CD4-positive, alpha-beta T cell treated with Interleukin-17A for 1 hour (primary cell): ENCODE data around the gene RNF151.

Experiments
- DNase-seq: peaks from one replicate; pipeline ENCODE4 v3.0.0-alpha.2; 2020

The RNF151 gene

DNA sequence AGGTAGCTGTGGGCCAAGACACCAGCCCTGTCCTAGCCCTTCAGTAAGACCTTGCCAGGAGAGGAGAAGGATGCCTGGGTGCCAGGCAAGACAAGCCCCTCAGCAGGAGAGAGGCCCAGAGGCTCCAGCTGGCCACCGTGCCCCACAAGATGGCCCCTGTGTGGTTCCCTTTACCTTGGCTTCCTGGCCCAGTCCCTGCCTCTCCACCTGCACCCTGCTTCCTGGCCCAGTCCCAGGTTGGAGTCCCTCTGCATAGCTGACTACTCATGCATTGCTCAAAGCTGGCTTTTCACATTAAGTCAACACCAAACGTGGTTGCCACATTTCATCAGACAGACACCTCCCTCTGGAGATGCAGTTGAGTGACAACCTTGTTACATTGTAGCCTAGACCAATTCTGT, 27.1 kb downstream of the RNF151 start:
- peak; percentile 27 for DNase-seq

DNA sequence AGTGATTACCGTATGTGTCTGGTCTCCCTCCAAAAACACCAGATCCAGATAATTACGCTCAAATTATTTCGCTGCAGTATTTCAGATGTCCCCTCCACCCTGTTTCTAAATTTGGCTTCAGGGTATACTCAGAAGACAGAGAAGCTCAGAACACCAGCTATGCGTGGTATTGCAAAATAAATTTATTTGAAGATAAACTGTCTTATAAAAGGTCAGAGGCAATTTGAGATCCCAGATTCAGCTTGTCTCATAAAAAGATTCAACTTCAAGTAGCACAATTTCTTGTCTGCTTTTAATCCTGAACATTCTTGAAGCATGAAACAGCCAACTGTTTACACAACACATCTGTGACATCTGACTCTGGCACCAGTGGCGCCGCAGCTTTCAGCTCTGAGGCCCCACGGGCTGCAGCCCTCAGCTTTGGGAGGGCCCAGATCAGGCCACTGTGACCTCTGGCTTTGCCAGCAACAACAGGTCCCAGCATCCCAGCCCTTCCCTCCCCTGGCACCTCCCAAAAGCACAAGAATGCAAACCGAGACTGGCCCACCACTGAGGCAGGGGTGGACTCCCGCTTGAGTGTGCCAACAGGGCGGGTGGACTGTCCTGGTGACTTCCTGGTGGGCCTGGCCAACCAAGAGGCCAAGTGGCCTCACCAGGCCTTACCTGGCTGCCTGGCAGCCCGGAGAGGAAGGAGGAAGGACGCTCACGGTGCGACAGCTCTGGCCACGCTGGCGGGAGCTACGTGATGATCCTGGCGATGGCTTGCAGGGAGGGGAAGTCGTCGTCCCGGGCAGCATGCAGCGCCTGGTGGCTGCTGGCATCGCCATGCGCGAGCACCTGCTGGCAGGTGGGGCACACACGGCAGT, 31.1 kb downstream of the RNF151 start:
- DNase-seq, result no peak

DNA sequence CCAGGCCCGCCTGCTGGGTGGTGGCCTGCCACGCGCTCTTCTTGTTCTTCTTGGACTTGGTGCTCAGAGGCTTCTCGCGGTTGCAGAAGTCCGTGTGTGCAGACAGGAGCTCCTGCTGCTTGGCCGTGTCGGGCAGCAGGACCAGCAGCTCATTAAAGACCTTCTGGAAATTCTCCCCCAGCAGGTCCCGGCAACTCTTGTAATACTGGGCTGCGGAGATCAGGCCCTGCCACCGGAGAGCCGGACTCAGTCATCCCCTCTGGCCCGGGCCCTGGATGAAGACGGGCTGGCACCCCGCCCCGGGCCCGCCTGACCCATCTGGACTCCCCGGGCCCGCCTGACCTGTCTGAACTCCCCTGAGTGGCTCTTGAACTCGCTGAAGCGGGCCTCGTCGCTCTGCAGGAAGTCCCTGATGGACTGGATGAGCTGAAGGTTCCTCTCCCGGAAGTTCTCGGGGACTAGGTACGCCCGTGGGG, 31.7 kb downstream of the RNF151 start:
- no peak for DNase-seq

DNA sequence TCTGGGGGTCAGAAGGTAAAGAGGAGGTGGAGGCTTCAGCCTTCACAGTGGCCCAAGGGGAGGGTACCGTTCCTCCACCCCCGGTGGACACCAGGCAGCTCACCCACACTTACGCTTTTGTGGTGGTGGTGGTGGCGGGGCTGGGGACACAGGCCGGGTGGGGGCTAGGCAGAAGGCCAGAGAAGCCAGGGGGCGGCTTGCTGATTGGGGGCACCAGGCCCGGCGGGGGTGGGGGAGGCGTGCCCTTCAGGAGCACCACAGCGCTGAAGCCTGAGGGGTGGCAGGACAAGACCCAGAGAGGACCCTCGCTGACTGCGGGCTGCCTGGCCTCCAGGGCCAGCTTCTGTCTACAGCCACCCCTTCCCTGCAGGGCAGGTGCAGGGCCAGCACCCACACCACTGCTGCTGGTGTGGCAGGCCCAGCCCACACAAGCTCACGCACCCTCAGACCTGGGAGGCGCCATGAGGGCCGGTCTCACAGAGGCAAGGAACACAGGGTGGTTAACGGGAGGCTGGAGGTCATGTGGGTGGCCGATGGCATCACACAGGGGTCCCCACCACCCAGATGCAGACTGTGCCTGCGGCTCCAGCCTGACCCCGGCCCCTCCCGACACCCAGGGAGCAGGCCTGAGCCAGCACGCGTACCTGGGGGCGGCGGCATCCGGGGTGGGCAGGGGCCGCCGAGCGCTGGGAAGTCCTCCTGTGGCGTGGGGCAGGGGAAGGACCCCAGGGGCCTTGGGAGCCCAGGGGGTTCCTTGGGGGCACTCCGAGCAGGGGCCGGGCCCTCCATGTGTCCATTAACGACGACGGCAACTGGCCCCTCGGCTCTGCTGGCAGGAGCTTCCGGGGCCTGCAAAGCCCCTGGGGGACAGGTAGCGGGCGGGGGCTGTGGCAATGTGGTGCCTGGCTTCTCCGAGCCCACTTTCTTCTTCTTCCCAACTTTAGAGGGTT, 32.5 kb downstream of the RNF151 start:
- no peak for DNase-seq

DNA sequence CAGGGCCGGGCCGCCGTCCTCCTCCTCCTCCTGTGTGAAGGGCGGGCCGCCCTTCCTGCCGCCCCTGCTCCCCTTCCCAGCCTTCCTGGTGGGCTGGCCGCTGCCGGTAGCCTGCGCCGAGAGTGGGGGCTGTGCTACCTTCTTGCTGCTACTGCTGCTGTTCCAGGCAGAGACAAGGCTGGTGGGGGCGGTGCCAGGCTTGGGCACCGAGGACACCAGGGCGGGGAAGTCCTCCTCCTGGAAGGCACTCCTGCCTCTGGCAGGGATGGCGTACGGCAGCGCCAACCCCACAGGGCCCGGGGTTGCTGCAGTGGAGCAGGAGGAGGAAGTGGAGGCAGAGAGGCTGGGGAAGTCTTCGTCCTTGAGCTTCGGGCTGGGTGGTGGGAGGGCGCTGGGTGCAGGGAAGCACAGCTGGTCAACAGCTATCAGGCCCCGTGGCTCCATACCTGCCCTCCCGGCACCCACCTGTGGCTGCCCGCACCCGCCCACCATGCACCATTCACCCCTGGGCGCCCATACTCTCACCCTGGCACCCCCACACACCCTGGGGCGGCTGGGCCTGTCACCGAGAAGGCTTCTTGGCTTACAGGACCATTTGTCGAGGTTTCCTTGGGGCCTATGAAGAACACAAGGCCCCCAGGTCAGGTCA, 33.3 kb downstream of the RNF151 start:
- DNase-seq, result no peak

DNA sequence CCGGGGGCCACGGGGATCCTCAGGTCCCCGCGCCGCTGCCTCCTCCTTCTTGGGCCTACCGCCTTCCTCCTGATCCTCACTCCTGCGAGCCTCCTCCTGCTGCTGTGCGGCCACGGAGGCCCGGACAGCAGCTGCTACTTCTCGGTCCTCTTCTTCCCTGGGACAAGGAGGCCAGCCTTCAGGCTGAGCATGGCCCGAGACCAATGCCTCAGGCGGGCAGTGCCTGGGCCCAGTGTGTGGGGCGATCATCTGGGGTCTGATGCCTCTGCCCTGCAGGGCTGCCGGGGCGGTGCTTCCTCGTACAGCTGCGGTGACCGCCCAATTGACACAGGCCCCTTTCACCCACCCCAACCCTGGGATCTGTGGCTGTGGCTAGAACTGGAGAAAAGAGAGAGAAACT, 34.4 kb downstream of the RNF151 start:
- DNase-seq, result no peak

DNA sequence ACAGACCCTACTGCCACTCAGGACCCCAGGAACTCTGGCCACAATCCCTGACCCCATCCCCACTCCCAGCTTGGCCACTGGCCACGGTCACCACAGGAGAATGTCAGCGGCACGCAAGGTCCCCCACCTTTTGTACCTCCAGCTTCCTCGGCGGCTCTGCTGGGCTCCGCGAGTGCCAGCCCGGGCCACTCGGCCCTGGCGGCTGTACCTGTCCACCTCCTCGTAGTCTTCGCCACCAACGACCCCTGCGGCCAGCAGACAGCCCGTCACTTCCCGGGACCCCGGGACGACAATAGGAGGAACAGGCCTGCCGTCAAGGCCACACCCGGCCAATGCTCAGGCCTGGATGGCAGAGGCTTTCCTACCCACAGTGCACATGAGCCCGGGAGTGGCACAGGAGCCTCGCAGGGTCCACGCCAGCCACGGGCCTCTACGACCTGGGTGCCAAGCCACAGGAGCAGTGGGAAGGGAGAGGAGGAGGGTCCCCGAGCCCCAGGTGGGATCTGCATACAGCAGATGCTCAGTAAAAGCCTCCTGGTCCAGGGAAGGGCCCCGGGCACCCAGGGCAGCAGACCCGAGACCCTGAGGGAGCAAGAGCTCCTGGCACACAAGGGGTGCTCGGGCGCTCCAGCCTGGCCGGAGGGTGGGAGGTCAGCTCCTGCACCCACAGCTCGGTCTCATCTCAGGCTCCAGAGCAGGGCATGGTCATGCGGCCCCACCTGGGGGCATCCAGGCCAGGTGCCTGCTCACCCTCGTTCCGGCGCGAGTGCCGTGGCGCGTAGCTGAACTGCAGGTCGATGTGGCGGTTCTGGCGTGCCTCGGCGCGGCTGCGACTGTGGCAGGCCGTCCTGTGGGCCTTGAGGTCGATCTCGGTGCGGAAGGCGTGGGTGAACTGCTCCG, 35.0 kb downstream of the RNF151 start:
- no peak for DNase-seq

DNA sequence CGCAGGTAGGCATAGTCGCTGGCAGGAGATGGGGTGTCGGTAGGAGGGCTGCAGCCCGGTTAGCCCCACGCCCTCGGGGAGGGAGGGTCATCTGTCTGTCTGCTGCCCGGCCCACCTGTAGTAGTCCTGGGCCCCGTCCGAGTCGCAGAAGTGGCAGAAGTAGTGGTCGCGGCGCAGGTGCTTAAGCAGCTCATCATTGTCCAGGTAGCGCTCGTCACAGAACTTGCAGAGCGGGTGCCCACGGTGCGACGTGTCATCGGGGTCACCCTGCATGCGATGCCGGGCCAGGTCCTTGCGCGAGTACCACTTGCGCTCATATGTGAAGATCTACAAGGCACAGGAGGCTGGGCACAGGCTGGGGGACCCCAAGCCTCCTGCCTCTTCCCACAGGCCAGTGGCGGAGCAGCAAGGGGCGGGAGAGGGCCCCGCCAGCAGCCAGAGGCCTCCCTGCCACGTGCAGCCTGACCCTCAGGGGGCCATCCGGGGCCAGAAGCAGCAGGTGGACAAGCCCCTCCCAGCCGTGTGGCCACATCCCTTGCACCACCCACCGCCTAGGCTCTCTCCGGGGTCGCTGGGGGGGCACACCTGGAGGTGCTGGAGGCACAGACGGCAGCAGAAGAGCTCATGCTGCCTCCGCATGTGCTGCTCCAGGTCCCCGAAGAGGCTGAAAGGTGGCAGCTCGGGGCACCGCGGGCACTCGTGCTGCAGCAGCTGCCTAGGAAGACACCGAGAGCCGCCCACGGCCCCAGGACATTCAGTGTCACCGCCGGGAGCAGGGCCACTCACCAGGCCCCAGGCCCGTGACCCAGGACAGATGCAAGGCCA, 36.0 kb downstream of the RNF151 start:
- DNase-seq, result no peak

DNA sequence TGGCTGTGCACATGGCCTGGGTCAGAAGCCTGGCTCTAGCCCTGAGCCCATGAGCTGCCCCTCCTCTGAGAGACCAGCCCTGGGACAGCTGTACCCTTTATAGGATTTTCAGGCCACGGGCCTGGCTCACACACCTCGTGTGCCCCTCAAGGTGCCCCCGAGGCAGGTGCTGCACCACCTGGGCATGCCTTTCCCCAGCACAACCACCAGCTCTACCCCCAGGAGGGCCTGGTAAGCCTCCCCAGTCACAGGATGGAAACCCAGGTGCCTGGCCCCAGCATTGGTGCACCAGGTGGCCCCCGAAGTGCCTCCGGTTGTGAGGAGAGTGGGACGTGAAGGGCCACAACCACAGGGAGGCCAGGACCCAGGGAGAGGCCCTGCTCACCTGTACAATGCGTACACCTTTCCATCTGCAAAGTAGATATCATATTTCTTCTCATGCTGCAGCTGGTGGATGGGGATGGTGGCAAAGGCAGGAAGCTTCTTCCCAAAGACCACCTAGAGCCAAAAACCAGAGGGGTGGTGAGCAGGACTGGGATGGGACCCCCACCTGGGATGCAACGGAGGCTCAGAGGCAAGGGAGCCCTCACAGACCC, 36.7 kb downstream of the RNF151 start:
- no peak for DNase-seq

DNA sequence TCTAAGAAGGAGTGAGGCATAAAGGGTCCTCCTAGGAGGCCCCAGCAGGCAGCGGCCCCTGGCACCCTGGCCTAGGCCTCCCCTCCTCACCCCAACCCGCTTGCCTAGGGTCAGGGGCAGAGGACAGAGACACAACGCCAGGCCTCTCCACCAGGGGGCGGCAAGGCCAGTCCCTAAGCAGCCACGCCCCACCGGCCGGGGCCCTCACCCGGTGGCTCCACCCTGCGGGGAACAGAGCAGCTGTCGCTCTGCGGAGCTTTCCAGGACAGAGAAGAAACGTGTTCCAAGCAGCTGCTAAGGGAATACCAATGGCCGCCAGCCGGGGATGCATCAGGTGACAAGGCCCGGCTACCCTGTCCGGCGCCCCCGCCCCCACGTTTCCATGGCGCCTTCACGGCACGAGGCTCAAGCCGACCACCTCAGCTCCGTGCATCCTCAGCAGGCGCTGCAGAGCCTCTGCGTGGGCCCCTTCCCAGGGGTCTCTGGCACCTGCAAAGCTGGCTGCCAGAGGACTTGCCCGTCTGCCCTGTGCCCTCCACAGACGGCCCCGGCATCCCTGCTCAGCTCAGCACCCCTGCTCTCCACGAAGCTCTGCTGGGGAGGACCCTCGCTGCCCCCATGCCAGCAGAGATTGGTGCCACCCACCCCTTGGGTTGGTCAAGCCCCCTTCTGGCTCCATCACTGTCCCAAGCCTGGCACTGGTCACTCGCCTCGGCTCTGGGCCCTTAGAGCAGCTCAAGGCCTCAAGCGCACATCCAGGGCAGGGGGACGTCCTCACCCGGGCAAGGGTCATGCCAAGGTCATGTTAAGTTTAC, 37.4 kb downstream of the RNF151 start:
- DNase-seq, result peak; percentile 86

DNA sequence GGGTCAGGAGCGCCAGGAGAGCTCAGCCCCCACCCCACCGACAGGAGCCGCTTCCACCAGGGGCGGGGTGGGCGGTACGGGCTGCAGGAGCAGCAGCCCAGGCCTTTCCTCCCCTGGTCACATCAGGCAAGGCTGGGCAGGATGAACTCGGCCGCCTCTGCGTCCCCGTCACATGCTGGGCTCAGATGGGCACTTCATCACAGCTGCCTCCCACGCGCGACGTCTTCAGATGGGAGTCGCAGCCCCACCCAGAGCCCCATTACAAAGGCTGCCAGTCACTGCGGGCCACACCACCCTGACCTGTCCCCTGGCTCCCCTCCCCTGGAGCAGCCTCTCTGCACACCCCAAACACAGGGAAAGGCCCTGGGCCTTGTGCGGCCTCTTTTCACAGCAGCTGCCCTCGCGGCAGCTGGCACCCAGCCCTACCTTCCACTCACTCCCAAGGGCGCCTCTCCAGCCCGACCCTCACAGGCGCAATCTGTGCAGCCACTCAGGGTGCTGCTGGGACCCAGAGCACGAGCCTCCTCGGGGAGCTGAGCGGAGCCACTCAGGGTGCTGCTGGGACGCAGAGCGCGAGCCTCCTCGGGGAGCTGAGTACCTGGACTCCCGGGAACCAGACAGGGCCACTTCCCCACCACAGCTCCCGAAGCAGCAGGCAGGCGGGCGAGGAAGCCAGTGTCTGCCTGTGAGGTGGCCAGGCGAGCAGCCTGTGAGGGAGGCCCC, 38.3 kb downstream of the RNF151 start:
- DNase-seq, result no peak

DNA sequence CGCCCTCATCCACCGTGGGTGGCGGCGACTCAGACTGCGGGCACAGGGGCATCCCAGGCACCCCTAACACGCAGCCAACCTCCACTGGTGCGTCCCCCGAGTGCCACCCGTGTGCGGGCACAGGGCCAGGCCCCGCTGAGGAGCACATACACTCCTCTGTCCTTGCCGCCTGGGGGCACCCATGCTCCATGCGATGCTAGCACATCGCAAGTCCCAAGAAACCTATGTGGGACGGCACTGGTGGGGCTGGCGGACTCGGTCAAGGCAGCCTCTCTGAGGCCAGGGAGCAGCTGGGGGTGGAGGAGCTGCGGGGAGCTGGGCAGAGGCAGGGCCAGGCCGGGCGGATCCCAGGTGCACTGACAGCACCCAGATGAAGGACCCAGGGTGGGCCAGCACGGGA, 39.0 kb downstream of the RNF151 start:
- no peak for DNase-seq

DNA sequence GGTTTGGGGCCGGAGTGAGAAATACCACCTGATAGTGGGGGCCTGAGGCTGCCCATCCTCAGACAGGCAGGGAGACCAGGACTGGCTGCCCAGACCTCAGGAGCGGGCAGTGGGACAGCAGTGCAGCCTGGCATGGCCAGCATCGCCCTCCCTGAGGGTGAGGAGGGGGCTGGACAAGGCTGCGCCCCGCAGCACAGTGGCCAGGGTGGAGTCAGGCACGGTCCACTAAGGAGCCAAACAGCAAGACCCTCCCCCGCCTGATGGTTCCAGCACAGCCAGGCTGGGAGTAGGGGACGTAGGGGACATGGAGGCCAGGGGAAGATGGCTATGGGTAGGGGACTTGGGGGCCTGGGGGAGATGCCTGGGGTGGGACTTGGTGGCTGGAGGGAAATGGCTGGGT, 39.7 kb downstream of the RNF151 start:
- DNase-seq, result no peak

DNA sequence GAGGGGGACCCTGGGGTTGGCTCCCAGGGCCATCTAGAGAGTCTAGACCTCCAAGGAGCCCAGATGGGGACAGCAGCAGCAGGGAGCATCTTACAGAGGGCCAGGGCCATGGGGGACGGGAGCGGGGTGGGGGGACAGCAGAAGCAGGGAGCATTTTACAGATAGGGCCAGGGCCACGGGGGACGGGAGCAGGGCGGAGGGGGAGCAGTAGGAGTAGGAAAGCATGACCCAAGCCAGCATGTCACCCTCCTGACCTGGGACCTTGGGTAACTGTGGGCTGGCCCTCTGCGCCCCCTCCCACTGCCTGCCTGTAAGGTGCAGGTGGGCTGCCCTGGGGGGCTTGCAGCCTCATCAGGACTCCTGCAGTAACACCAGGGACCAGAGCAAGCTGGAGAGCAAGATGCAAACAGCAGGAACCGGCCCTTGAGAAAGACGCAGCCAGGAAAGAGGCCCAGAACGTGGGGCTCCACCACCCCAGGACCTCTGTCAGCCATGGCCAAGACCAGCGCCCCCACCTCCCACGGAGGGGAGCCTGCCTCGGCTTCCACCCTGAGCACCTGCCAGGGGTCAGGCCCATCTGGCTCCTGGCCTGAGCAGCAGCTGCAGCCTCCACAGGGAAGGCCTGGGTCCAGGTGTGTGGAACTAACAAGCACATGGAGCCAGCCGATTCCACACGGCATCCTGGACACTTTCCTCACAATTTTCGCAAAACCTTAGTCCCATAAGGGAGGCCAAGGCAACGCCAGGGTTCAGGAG, 40.6 kb downstream of the RNF151 start:
- DNase-seq, result no peak

DNA sequence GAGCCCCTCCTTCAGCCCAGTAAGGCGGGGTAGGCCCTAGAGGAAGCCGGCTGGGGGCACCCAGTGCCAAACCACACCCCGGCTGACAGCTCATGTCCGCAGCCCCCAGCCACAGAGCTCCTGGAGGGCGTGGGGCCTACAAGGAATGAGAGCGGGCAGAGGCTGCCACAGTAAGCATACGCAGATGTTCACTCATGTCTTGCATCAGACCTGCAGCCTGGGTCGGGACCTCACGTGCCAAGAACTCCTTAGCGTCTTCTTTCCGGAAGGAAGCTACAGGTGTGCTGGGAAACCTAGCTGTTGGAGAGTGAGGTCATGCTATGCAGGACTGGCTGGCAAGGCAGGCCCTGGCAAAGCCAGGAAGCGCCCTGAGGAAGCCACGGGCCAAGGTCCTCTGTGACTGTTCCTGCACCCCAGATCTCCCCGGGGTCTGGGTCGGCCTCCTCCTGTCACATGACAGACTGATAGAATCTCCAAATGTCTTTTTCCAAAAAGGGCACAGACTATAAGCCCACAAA, 41.4 kb downstream of the RNF151 start:
- DNase-seq, result peak; percentile 32

DNA sequence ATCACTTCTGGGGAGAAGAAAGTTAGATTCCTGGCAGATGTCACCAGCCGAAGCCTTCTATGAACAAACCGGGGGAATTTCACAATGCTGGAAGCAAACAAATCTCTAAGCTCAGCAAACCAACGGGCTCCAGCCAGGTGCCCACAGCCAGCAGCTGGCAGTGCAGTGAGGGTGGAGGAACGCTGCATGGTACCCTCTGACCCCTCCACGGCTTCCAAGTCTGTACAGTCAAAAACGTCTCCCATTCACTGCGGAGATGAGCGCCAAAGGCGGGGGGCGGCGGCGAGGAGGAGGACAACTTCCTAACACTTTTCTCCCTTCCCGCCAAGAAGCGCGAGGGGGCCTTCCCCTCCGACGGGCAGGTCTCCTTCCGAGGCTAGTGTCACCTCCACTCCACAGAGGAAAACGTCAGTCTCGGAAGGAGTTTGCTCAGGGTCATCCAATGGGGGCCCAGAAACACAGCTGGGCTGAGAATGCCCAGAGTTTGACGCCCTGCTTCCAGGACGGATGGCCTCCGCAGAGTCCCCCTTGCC, 42.0 kb downstream of the RNF151 start:
- DNase-seq, result no peak

DNA sequence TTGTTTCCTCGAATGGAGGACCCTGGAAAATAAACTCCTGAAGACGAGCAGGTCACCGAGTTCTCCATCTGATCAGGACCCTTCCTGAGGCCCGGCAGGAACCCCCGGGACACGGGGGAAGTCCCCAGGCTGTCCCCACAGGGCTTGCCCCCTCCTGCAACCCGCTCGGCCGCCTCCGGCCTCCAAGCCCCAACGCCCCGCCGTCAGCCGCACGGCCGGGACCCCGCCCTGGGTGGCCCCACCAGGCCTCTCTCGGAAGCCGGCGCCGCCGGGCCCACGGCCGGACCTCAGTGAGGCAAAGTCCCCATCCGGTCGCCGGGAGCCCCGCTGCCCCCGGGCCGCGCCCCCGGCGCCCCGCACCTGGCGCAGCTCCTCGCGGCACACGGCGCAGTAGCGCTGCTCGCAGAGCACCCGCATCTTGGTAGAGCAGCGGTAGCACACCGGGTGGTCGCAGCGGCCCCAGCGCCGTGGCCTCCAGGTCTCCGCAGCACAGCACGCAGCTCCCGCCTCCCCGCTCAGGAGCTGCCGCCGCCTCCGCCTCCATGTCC, 42.6 kb downstream of the RNF151 start:
- DNase-seq, result no peak
